Stimulated activated CD8-positive, alpha-beta memory T cell treated with anti-CD3 and anti-CD28 coated beads, Interleukin-12 subunit alpha, Interleukin-12 subunit beta, amount 100 ng/mL, for 4 hours (primary cell): ENCODE measurements around the gene B3GALT6.

Experiments
- DNase-seq: peaks from one replicate; pipeline ENCODE4 v3.0.0-alpha.2; 2020; ENCODE audit warnings: low read depth

The B3GALT6 gene

GRCh38 chr1:1200876-1201810 lies 30.9 kb upstream of the B3GALT6 start:
- DNase-seq = peak; percentile 93

- DNase-seq = no peak
Measured at GRCh38 chr1:1202831-1203560, 29.0 kb upstream of the B3GALT6 start.

GRCh38 chr1:1203561-1204424 lies 28.2 kb upstream of the B3GALT6 start:
- no peak for DNase-seq

- DNase-seq = no peak
Measured at GRCh38 chr1:1204425-1204920, 27.6 kb upstream of the B3GALT6 start.

- no peak for DNase-seq
Measured at GRCh38 chr1:1204998-1205768, 26.9 kb upstream of the B3GALT6 start.

- DNase-seq = no peak
Measured at GRCh38 chr1:1205769-1206375, 26.2 kb upstream of the B3GALT6 start.

- no peak for DNase-seq
Measured at GRCh38 chr1:1206376-1206965, 25.6 kb upstream of the B3GALT6 start, which contains the start of gene TNFRSF18. TSS of gene TNFRSF18 (minus strand) at chr1:1206592. CDS start at chr1:1206571, 21 bp downstream.

GRCh38 chr1:1206966-1207531 lies 25.0 kb upstream of the B3GALT6 start:
- DNase-seq = no peak

GRCh38 chr1:1207571-1207892 lies 24.5 kb upstream of the B3GALT6 start:
- DNase-seq = no peak

GRCh38 chr1:1208713-1209433 lies 23.2 kb upstream of the B3GALT6 start:
- DNase-seq = peak; percentile 43

GRCh38 chr1:1210726-1211540 lies 21.1 kb upstream of the B3GALT6 start:
- DNase-seq = no peak

GRCh38 chr1:1211541-1212441 lies 20.2 kb upstream of the B3GALT6 start:
- no peak for DNase-seq

GRCh38 chr1:1212780-1213344 lies 19.2 kb upstream of the B3GALT6 start:
- DNase-seq = no peak

- DNase-seq = peak; percentile 37
Measured at GRCh38 chr1:1213345-1214265, 18.4 kb upstream of the B3GALT6 start, which contains the start of gene TNFRSF4. TSS of gene TNFRSF4 (minus strand) at chr1:1214153. CDS start at chr1:1214127, 26 bp downstream.

- DNase-seq = no peak
Measured at GRCh38 chr1:1215080-1215676, 16.9 kb upstream of the B3GALT6 start.
